ENCODE data around the gene MT1G.

MT1G gene

GRCh38 chr16:56684926-56685590 lies 17.2 kb upstream of the MT1G start:
- no peak overlapping the region for H3K4me3 ChIP-seq (ENCODE audit: low read depth, low read length)
- no peak for TF ChIP-seq CTCF (IDR thresholded peaks at IDR 0.05; ENCODE audit: borderline replicate concordance, insufficient read depth, low read depth, low read length)

- no peak for TF ChIP-seq CTCF (IDR thresholded peaks at IDR 0.05; ENCODE audit: borderline replicate concordance, insufficient read depth, low read depth, low read length)
- H3K4me3 ChIP-seq (ENCODE audit: low read depth, low read length): no peak overlapping the region
These were observed 16.5 kb upstream of the MT1G start for GRCh38 chr16:56684256-56684925.

- H3K4me3 ChIP-seq (ENCODE audit: low read depth, low read length): no peak overlapping the region
- TF ChIP-seq CTCF (IDR thresholded peaks at IDR 0.05; ENCODE audit: borderline replicate concordance, insufficient read depth, low read depth, low read length): no peak
These were observed 15.7 kb upstream of the MT1G start for GRCh38 chr16:56683424-56684172.

- peak overlapping the region; percentile 35 for H3K4me3 ChIP-seq (ENCODE audit: low read depth, low read length)
- no peak for TF ChIP-seq CTCF (IDR thresholded peaks at IDR 0.05; ENCODE audit: borderline replicate concordance, insufficient read depth, low read depth, low read length)
These were observed 15.0 kb upstream of the MT1G start for GRCh38 chr16:56682703-56683397.

GRCh38 chr16:56681939-56682702 lies 14.3 kb upstream of the MT1G start, which contains the start of gene MT1X:
TSS of gene MT1X (plus strand) at chr16:56682470. CDS start at chr16:56682541, 71 bp downstream.
- no peak for TF ChIP-seq CTCF (IDR thresholded peaks at IDR 0.05; ENCODE audit: borderline replicate concordance, insufficient read depth, low read depth, low read length)

GRCh38 chr16:56679818-56680217 lies 12.0 kb upstream of the MT1G start:
- no peak for TF ChIP-seq CTCF (IDR thresholded peaks at IDR 0.05; ENCODE audit: borderline replicate concordance, insufficient read depth, low read depth, low read length)
- H3K4me3 ChIP-seq (ENCODE audit: low read depth, low read length): no peak overlapping the region

More at GRCh38 chr16:56681939-56682702, 14.3 kb upstream of the MT1G start, which contains the start of gene MT1X:
- H3K4me3 ChIP-seq (ENCODE audit: low read depth, low read length): peak within 1 kb of the TSS; percentile 35

Measured in GM12875 (cell line).